K562 (cell line): ENCODE measurements around the gene ABCB6. TPM values are rescaled to one million over a fixed set of nuclear protein-coding genes. Genes with fewer than 3 reads are reported as not detected.

Experiments
- ATAC-seq: fragments of 200-7000 bp; cut with Tn5 transposase; 3 replicates; pipeline ENCODE4 v1.9.1; 2020; ENCODE audit warnings: moderate library complexity
- BruUV-seq: library from RNA; stranded (reverse); fragments of 400-500 nt; replicated peaks from 2 replicates; lab custom pipeline; 2021; lab: Mats Ljungman, UMichigan
- CTCF ChIA-PET: fragments of 300-600 bp; formaldehyde crosslinking; extraction: SDS; loops from one replicate; lab custom pipeline; 2021; ENCODE audit warnings: low intra/inter-chr PET ratio; lab: Yijun Ruan, JAX
- POLR2A ChIA-PET: fragments of 300-600, 350-650 bp; sonication (Branson Sonifier 250); formaldehyde crosslinking; extraction: SDS; loops from one replicate; lab custom pipeline; 2021; ENCODE audit warnings: antibody characterized with exemption, inconsistent platforms; lab: Yijun Ruan, JAX
- DNase-seq, 4 experiments: peaks; one replicate each; pipeline versions ENCODE4 v3.0.0 to v3.0.0-alpha.2; 2011 to 2018; ENCODE audit warnings: low spot score in 3 of 4, mixed read lengths in 3 of 4; ENCODE audit errors: extremely low read depth in 1 of 4
- FAIRE-seq: peaks from 2 replicates; lab custom pipeline; 2011; peaks lifted over from hg19 to GRCh38; lab: Jason Lieb, UNC
- H2AFZ ChIP-seq: 2 replicates; pipeline ENCODE4 v1.6.0; 2011; ENCODE audit warnings: low read depth, low read length, control low read depth, inconsistent platforms
- H3K27ac ChIP-seq: fragments of 200-600 bp; 3 replicates; pipeline ENCODE4 v1.8.0; 2011; ENCODE audit warnings: low read depth, mild to moderate bottlenecking, control low read depth, inconsistent platforms, low read length, moderate library complexity, mixed read lengths; ENCODE audit errors: extremely low read depth
- H3K27me3 ChIP-seq, 2 experiments: fragments of 300-600 bp in 1 of 2; 2 replicates in 1 of 2; 3 replicates in 1 of 2; pipeline versions ENCODE4 v1.6.0 to v1.8.0; 2011; ENCODE audit warnings: inconsistent platforms in 2 of 2, low read length in 2 of 2, mild to moderate bottlenecking in 1 of 2, mixed read lengths in 1 of 2, moderate library complexity in 1 of 2; ENCODE audit not compliant: control insufficient read depth in 2 of 2, insufficient read depth in 2 of 2
- H3K36me3 ChIP-seq: fragments of 300-600 bp; 3 replicates; pipeline ENCODE4 v1.8.0; 2011; ENCODE audit warnings: mild to moderate bottlenecking, low read length, inconsistent platforms; ENCODE audit not compliant: control insufficient read depth, insufficient read depth
- H3K4me1 ChIP-seq, 2 experiments: fragments of 200-600 bp in 1 of 2; replicated peaks in 1 of 2; 2 replicates in 1 of 2; 3 replicates in 1 of 2; pipeline versions ENCODE4 v1.5.1 to v1.8.0; 2011; ENCODE audit warnings: inconsistent platforms in 2 of 2, low read length in 2 of 2, mild to moderate bottlenecking in 1 of 2, mixed read lengths in 1 of 2, moderate library complexity in 1 of 2; ENCODE audit not compliant: control insufficient read depth in 2 of 2, insufficient read depth in 2 of 2
- H3K4me2 ChIP-seq: 2 replicates; pipeline ENCODE4 v1.6.1; 2011; ENCODE audit warnings: low read length, control low read depth, inconsistent platforms, mixed read lengths; ENCODE audit not compliant: insufficient read depth
- H3K4me3 ChIP-seq: fragments of 200-600 bp; sonication (generic), shearing (Covaris generic); 2 replicates; pipeline ENCODE4 v1.5.1; 2016; ENCODE audit warnings: control low read depth, inconsistent platforms
- H3K79me2 ChIP-seq: fragments of 200-600 bp; 3 replicates; pipeline ENCODE4 v1.8.0; 2011; ENCODE audit warnings: low read length, inconsistent platforms; ENCODE audit not compliant: control insufficient read depth, insufficient read depth
- H3K9ac ChIP-seq, 2 experiments: 2 replicates each; pipeline versions ENCODE4 v1.6.0 to v1.6.1; 2011; ENCODE audit warnings: low read depth in 2 of 2, low read length in 2 of 2, control low read depth in 1 of 2, inconsistent platforms in 1 of 2, mild to moderate bottlenecking in 1 of 2, mixed read lengths in 1 of 2; ENCODE audit not compliant: insufficient read depth in 1 of 2
- H3K9me1 ChIP-seq: one replicate; pipeline ENCODE4 v1.6.0; 2011; ENCODE audit warnings: inconsistent platforms, mild to moderate bottlenecking, low read length, moderate library complexity; ENCODE audit not compliant: control insufficient read depth, insufficient read depth
- H3K9me3 ChIP-seq: replicated peaks from 2 replicates; pipeline ENCODE4 v1.5.1; 2011; ENCODE audit warnings: low read depth, low read length, inconsistent platforms; ENCODE audit not compliant: control insufficient read depth, insufficient read depth
- H4K20me1 ChIP-seq: replicated peaks from 2 replicates; pipeline ENCODE4 v1.6.1; 2011; ENCODE audit warnings: low read length, inconsistent platforms, mixed read lengths; ENCODE audit not compliant: control insufficient read depth, insufficient read depth
- CTBP1 ChIP-seq: fragments of 450-650 bp; IDR thresholded peaks from 2 replicates; pipeline ENCODE4 v1.6.1; 2016; ENCODE audit warnings: borderline replicate concordance
- JUNB ChIP-seq: fragments of 450-650 bp; formaldehyde crosslinking; conservative IDR thresholded peaks from 2 replicates; pipeline ENCODE4 v1.4.0; 2020; ENCODE audit warnings: mild to moderate bottlenecking
- MAFK ChIP-seq: IDR thresholded peaks from 2 replicates; pipeline ENCODE4 v1.6.1; 2011; ENCODE audit warnings: low read length, improper control_type of control experiment
- SRSF9 ChIP-seq: fragments of 200-400 bp; formaldehyde crosslinking; IDR thresholded peaks from 2 replicates; pipeline ENCODE4 v1.6.1; 2017; ENCODE audit warnings: low read depth, low read length, borderline replicate concordance
- WGBS: fragments of 100-300 bp; shearing (Covaris generic); methylation state at CpG from one replicate; pipeline ENCODE4 v1.1.6; 2016; ENCODE audit warnings: low coverage, mixed read lengths; ENCODE audit not compliant: insufficient coverage; ENCODE audit errors: missing lambda C conversion rate; 5-methylcytosine and 5-hydroxymethylcytosine counted together
- in situ Hi-C: fragments of 300-500 bp; cut with MboI; formaldehyde crosslinking; loops from 4 replicates; pipeline ENCODE4 v1.15.0; 2018; ENCODE audit warnings: inconsistent platforms, mixed read lengths
- intact Hi-C: fragments of 100-400 bp; cut with micrococcal nuclease; formaldehyde crosslinking; loops from 2 replicates; pipeline ENCODE4 v1.14.2; 2022
- polyA plus RNA-seq, 8 experiments: library from polyadenylated mRNA; depleted of rRNA in 4 of 8; stranded (reverse) in 5 of 8; unstranded in 3 of 8; fragments of >200 nt; fragmentation: Nextera tagmentation in 2 of 8; fragmentation: Illumina TruSeq in 1 of 8; extraction: Ambion mirVana in 2 of 8; extraction: Trizol in 1 of 8; gene quantifications; 2 replicates each; pipeline versions ENCODE4 v1.2.1 to v1.2.3, GENCODE V29; 2011 to 2014; ENCODE audit warnings: inconsistent platforms in 1 of 8, missing spikeins in 1 of 8
- total RNA-seq, 7 experiments: library from RNA; depleted of rRNA in 6 of 7; stranded (reverse); fragments of >200 nt in 6 of 7; fragmentation: Illumina TruSeq in 2 of 7; extraction: Trizol in 2 of 7; gene quantifications; 2 replicates each; pipeline versions ENCODE4 v1.2.1 to v1.2.3, GENCODE V29; 2011 to 2021; ENCODE audit warnings: low replicate concordance in 1 of 7
- TF ChIP-seq, protein P1 (sequence below): fragments of 250-450 bp; sonication (Bioruptor Pico); IDR thresholded peaks from 2 replicates; pipeline ENCODE4 v1.4.0; 2020; ENCODE audit warnings: mild to moderate bottlenecking
- TF ChIP-seq, protein P2 (sequence below): fragments of 250-450 bp; sonication (Bioruptor Pico); IDR thresholded peaks from 2 replicates; pipeline ENCODE4 v1.8.0; 2022; ENCODE audit warnings: inconsistent platforms, mild to moderate bottlenecking, moderate library complexity, borderline replicate concordance

The ABCB6 gene
- total and polyA plus RNA-seq, 9 of the 15 experiments (the other 6 are each of a cell fraction or from before 2014, with no cell fraction given): 3.7 to 29.8 (median 16.8) TPM

DNA sequence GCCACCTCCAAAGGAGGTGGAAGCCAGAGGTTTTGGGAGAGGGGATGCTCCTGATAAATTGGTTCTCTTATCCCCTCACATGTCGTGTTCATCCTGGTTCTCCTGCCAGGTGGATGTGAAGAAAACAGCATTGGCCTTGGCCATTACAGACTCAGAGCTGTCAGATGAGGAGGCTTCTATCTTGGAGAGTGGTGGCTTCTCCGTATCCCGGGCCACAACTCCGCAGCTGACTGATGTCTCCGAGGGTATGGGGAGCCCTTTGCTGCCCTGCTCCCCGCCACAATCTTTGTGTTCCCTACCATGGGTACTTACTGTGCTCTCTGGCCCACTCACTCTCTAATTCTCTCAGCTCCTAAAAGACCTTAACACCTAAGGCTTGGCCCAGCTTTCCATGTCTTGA lies 37.2 kb downstream of the ABCB6 start:
- Histone ChIP-seq H4K20me1 (no peaks in the 10 kb centered on the region), H2AFZ (no peak overlapping the region), H3K9me1 (no peaks in the 10 kb centered on the region), H3K4me1 (peaks cover 8 to 16% of the 10 kb centered on the region in 2 experiments; a peak in 4 of 5 replicates), H3K27ac (no peak overlapping the region), H3K4me3 (no peak overlapping the region), H3K9ac (no peak overlapping the region), H3K79me2 (peaks cover 30% of the 10 kb centered on the region), H3K27me3 (no peaks in the 10 kb centered on the region), H3K4me2 (no peak overlapping the region), H3K36me3 (peaks cover 62% of the 10 kb centered on the region; the same call in 2 of the 3 replicates), H3K9me3 (no peaks in the 10 kb centered on the region)
- in situ Hi-C loops (no loop called here), intact Hi-C loops (no loop called here)
- CTCF ChIA-PET: no interaction called here
- POLR2A ChIA-PET: interaction anchor here (0.5 to 2.5 kb wide), 5 partner anchors 11 to 187 kb away, joined by 3 to 10 read pairs (median 3); partner anchors contain the start of gene ZFAND2B
- 100% methylated on average over 5 of the region's 6 CpGs for WGBS
- no peak for ATAC-seq
- BruUV-seq: no TSS peak
- no peak for FAIRE-seq
- no peak for DNase-seq
- TF ChIP-seq JUNB (CRISPR knock-in tag) (no peak), SRSF9 (no peak), CTBP1 (no peak), MAFK (no peak)
- TF ChIP-seq, protein P1, sequence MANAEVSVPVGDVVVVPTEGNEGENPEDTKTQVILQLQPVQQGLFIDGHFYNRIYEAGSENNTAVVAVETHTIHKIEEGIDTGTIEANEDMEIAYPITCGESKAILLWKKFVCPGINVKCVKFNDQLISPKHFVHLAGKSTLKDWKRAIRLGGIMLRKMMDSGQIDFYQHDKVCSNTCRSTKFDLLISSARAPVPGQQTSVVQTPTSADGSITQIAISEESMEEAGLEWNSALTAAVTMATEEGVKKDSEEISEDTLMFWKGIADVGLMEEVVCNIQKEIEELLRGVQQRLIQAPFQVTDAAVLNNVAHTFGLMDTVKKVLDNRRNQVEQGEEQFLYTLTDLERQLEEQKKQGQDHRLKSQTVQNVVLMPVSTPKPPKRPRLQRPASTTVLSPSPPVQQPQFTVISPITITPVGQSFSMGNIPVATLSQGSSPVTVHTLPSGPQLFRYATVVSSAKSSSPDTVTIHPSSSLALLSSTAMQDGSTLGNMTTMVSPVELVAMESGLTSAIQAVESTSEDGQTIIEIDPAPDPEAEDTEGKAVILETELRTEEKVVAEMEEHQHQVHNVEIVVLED (CRISPR knock-in tag): no peak
- TF ChIP-seq, protein P2, sequence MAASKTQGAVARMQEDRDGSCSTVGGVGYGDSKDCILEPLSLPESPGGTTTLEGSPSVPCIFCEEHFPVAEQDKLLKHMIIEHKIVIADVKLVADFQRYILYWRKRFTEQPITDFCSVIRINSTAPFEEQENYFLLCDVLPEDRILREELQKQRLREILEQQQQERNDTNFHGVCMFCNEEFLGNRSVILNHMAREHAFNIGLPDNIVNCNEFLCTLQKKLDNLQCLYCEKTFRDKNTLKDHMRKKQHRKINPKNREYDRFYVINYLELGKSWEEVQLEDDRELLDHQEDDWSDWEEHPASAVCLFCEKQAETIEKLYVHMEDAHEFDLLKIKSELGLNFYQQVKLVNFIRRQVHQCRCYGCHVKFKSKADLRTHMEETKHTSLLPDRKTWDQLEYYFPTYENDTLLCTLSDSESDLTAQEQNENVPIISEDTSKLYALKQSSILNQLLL (CRISPR knock-in tag): no peak
